Choroid plexus epithelial cell (primary cell): ENCODE data around the gene MAPK4.

ENCODE experiments used
- DNase-seq: peaks from one replicate; pipeline ENCODE4 v3.0.0-alpha.2; 2010; ENCODE audit warnings: low read depth
- H3K4me3 ChIP-seq: 2 replicates; pipeline ENCODE4 v1.5.1; 2011; ENCODE audit warnings: low read depth, mild to moderate bottlenecking, control low read depth, low read length, moderate library complexity
- CTCF ChIP-seq: conservative IDR thresholded peaks from 2 replicates; pipeline ENCODE4 v1.5.1; 2011; ENCODE audit warnings: low read depth, mild to moderate bottlenecking, control low read depth, inconsistent platforms, low read length, moderate library complexity

The MAPK4 gene

GRCh38 chr18:50722311-50722710, 162.4 kb downstream of the MAPK4 start:
- no peak for DNase-seq
- TF ChIP-seq CTCF = no peak
- H3K4me3 ChIP-seq = no peak overlapping the region

GRCh38 chr18:50724751-50725151, 164.9 kb downstream of the MAPK4 start:
- H3K4me3 ChIP-seq = no peak overlapping the region

GRCh38 chr18:50726960-50727589, 167.2 kb downstream of the MAPK4 start:
- no peak overlapping the region for H3K4me3 ChIP-seq
- TF ChIP-seq CTCF = no peak
- no peak for DNase-seq

More at GRCh38 chr18:50724751-50725151, 164.9 kb downstream of the MAPK4 start:
- no peak for DNase-seq
- TF ChIP-seq CTCF = no peak

- no peak for TF ChIP-seq CTCF
- H3K4me3 ChIP-seq = no peak overlapping the region
- no peak for DNase-seq
These were observed 168.0 kb downstream of the MAPK4 start for GRCh38 chr18:50727721-50728471.

GRCh38 chr18:50729376-50729775, 169.5 kb downstream of the MAPK4 start:
- DNase-seq = no peak
- H3K4me3 ChIP-seq = no peak overlapping the region
- no peak for TF ChIP-seq CTCF

- no peak for TF ChIP-seq CTCF
- no peak for DNase-seq
- no peak overlapping the region for H3K4me3 ChIP-seq
These were observed 170.1 kb downstream of the MAPK4 start for GRCh38 chr18:50729986-50730385.

- no peak overlapping the region for H3K4me3 ChIP-seq
- TF ChIP-seq CTCF = no peak
- no peak for DNase-seq
These were observed 174.5 kb downstream of the MAPK4 start for GRCh38 chr18:50734342-50734741.
